Amygdala (tissue), 56 donors: ENCODE results near the gene EIF5A2.

Experiments
- DNase-seq, 56 donors: peaks; one replicate each; lab custom pipeline; 2025; lab: John Stamatoyannopoulos, UW

The EIF5A2 gene

GRCh38 chr3:170862618-170863374 is 45.6 kb downstream of the EIF5A2 start:
- no peak for DNase-seq

- DNase-seq, result no peak
Observed at GRCh38 chr3:170858599-170858998, 49.8 kb downstream of the EIF5A2 start.

- DNase-seq, result no peak
Observed at GRCh38 chr3:170852324-170852723, 56.1 kb downstream of the EIF5A2 start.

GRCh38 chr3:170848292-170848917 is 60.0 kb downstream of the EIF5A2 start:
- no peak for DNase-seq

GRCh38 chr3:170844377-170844776 is 64.1 kb downstream of the EIF5A2 start:
- DNase-seq, result no peak

- no peak for DNase-seq
Observed at GRCh38 chr3:170840291-170840859, 68.1 kb downstream of the EIF5A2 start.

- DNase-seq, result no peak
Observed at GRCh38 chr3:170839518-170840100, 68.8 kb downstream of the EIF5A2 start.
